ENCODE data around the gene PREX1. TPM values are rescaled to one million over a fixed set of nuclear protein-coding genes. Genes with fewer than 3 reads are reported as not detected.

Gene PREX1
- total and polyA plus RNA-seq, 8 donors: 5.2 to 25.2 (median 16.6) TPM

DNA sequence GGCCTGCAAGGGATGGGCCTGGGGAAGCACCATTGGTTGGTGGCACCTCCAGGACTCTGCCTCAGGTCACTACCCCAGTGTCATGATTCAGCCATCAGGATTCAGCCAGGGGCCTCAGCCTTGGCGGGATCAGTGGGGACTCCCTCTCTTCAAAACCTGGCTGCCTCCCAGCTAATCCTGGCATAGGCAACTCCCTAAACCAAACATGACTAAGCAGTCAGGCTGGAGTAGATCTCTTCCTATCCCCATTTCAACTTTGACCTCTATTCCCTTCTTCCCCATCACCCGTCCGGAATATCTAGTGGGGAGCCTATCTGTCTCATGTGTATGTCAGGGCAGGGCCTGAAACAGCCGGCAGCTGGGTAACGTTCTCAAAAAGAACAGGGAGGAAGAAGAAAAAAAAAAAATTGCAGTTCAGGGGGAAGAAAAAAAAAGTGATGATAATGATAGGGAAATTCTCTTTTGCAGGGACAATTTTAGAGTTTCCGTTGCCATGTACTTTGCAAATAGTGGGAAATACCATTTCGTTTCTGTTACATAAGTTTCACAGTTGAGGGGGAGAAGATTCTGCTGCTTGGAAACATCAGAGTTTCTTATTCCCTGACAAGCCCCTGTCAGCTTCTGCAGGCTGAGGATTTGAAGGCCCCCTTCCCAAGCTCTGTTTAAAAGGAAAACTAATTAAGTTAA is 4.1 kb upstream of the PREX1 start:
- intact Hi-C loops (cut with DNase I; ENCODE audit: low total_unique reads): no loop called here
- peaks cover 17 to 51% (median 26%) of the 10 kb centered on the region in 4 donors for H3K4me1 ChIP-seq
- peak overlapping the region in 4 of 5 donors; percentile 48 to 70 (median 56) for H3K27ac ChIP-seq
- WGBS, 5 donors: 9 to 24% (median 17%) methylated on average over 7 of the region's 7 CpGs
- TF ChIP-seq POLR2AphosphoS5 (IDR thresholded peaks at IDR 0.05) (peak in 1 of 3 donors; percentile 52), POLR2A (IDR thresholded peaks at IDR 0.05) (no peak), EP300 (IDR thresholded peaks at IDR 0.05) (no peak)
- no peak overlapping the region for H3K4me3 ChIP-seq
- peaks cover 0 to 17% (median 3%) of the 10 kb centered on the region in 3 donors for H3K27me3 ChIP-seq
- no peaks in the 10 kb centered on the region for H3K9me3 ChIP-seq
- no peaks in the 10 kb centered on the region for H3K36me3 ChIP-seq
- DNase-seq: peak; percentile 50 to 68

DNA sequence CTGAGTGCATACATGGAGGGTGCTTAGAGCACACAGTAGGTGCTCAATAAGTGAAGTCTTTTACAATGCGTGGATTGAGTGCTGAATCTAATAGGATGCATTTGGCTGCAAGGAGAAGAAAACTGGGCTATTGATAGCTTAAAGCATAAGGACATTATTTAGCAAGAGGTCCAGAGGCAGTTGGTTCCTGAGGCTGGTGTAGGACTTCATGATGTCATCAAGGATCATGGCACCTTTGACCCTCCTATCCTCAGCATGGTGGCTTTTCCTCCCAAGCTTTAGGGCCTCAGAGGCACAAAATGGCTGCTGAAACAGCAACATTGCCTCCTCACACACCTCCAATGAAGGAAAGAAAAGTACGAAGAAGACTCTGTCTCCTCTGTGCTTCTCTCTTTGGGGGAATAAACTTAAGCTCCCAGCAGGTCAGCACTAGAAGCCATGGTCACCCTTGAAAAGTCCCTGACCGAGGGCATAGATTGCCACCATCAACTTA is 3.1 kb upstream of the PREX1 start:
- intact Hi-C loops (cut with DNase I; ENCODE audit: low total_unique reads): no loop called here
- peak overlapping the region in 4 of 5 donors; percentile 48 to 70 (median 56) for H3K27ac ChIP-seq
- peaks cover 0 to 21% (median 3%) of the 10 kb centered on the region in 3 donors for H3K27me3 ChIP-seq
- H3K9me3 ChIP-seq: no peaks in the 10 kb centered on the region
- whole genome bisulfite sequencing, 5 donors: 90 to 100% (median 97%) methylated on average over 3 of the region's 3 CpGs
- no peak for DNase-seq
- TF ChIP-seq POLR2A (IDR thresholded peaks at IDR 0.05) (no peak), POLR2AphosphoS5 (IDR thresholded peaks at IDR 0.05) (no peak), EP300 (IDR thresholded peaks at IDR 0.05) (no peak)
- TF ChIP-seq, protein P1, sequence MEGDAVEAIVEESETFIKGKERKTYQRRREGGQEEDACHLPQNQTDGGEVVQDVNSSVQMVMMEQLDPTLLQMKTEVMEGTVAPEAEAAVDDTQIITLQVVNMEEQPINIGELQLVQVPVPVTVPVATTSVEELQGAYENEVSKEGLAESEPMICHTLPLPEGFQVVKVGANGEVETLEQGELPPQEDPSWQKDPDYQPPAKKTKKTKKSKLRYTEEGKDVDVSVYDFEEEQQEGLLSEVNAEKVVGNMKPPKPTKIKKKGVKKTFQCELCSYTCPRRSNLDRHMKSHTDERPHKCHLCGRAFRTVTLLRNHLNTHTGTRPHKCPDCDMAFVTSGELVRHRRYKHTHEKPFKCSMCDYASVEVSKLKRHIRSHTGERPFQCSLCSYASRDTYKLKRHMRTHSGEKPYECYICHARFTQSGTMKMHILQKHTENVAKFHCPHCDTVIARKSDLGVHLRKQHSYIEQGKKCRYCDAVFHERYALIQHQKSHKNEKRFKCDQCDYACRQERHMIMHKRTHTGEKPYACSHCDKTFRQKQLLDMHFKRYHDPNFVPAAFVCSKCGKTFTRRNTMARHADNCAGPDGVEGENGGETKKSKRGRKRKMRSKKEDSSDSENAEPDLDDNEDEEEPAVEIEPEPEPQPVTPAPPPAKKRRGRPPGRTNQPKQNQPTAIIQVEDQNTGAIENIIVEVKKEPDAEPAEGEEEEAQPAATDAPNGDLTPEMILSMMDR (IDR thresholded peaks at IDR 0.05): no peak
- peaks cover 17 to 61% (median 32%) of the 10 kb centered on the region in 4 donors for H3K4me1 ChIP-seq
- H3K4me3 ChIP-seq: no peak overlapping the region
- H3K36me3 ChIP-seq: no peaks in the 10 kb centered on the region

- 71 to 97% (median 92%) methylated on average over 4 of the region's 4 CpGs for WGBS, 5 donors
- Histone ChIP-seq H3K4me1 (peaks cover 17 to 70% (median 35%) of the 10 kb centered on the region in 4 donors), H3K27ac (no peak overlapping the region), H3K27me3 (peaks cover 0 to 21% (median 3%) of the 10 kb centered on the region in 3 donors), H3K36me3 (no peaks in the 10 kb centered on the region), H3K4me3 (no peak overlapping the region), H3K9me3 (no peaks in the 10 kb centered on the region)
- no peak for DNase-seq
- intact Hi-C loops (cut with DNase I; ENCODE audit: low total_unique reads): no loop called here
- TF ChIP-seq, protein P1 (IDR thresholded peaks at IDR 0.05): no peak
- TF ChIP-seq EP300 (IDR thresholded peaks at IDR 0.05) (no peak), POLR2AphosphoS5 (IDR thresholded peaks at IDR 0.05) (no peak), POLR2A (IDR thresholded peaks at IDR 0.05) (no peak)
These were observed 2.1 kb upstream of the PREX1 start for GRCh38 chr20:48829940-48830339.

GRCh38 chr20:48828734-48829460 is 1.1 kb upstream of the PREX1 start:
- peaks cover 17 to 74% (median 39%) of the 10 kb centered on the region in 4 donors for H3K4me1 ChIP-seq
- no peaks in the 10 kb centered on the region for H3K9me3 ChIP-seq
- TF ChIP-seq POLR2A (IDR thresholded peaks at IDR 0.05) (no peak), POLR2AphosphoS5 (IDR thresholded peaks at IDR 0.05) (no peak), EP300 (IDR thresholded peaks at IDR 0.05) (no peak)
- TF ChIP-seq, protein P1 (IDR thresholded peaks at IDR 0.05): no peak
- WGBS, 5 donors: 71 to 82% (median 77%) methylated on average over 11 of the region's 11 CpGs
- no peaks in the 10 kb centered on the region for H3K36me3 ChIP-seq
- intact Hi-C loops (cut with DNase I; ENCODE audit: low total_unique reads): no loop called here
- H3K27me3 ChIP-seq: peaks cover 0 to 21% (median 3%) of the 10 kb centered on the region in 3 donors
- peak overlapping the region; percentile 59 to 76 (median 70) for H3K4me3 ChIP-seq
- DNase-seq: no peak
- peak overlapping the region; percentile 39 to 90 (median 84) for H3K27ac ChIP-seq
